ENCODE measurements around the gene FBXO42. TPM values are rescaled to one million over a fixed set of nuclear protein-coding genes. Genes with fewer than 3 reads are reported as not detected.

FBXO42 gene
- total and polyA plus RNA-seq, 2 of the 13 experiments (the other 11 are each of a cell fraction or from before 2014, with no cell fraction given): 7.6 to 17.5 TPM

DNA sequence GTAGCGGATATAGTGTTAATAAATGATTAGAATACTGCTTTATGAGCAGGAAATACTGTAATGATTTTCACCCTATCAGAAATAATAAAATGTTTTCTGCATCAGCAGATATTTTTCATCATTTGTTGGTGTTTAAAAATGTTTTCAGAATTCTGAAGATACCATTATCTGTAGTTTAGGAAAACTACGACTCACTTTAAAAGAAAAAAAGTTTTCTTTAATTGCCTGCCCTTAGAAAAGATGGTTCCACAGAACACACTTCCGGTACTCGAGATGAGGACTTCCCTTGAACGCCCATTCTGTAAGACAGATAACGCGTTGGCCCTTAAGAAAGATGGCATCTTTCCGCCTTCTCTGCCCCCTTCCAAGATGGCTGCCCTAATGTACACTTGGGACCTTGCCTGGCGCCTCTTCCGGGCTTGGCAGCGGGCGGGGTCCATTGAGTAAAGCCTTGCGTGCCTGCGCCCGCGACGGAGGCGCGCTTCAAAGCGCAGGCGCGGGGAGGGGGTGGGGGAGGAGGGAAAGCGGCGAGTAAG lies 14.5 kb upstream of the FBXO42 start, which contains the start of gene SZRD1 (continued):
- TF ChIP-seq SP1 (IDR thresholded peaks at IDR 0.05) (no peak), SP1 (CRISPR knock-in tag; IDR thresholded peaks at IDR 0.05) (peak; percentile 21; the same call in 1 of the 2 replicates), ZNF350 (CRISPR knock-in tag; IDR thresholded peaks at IDR 0.05; ENCODE audit: borderline replicate concordance, low read depth) (no peak; the same call in none of the 2 replicates), ZNF782 (CRISPR knock-in tag; IDR thresholded peaks at IDR 0.05; ENCODE audit: borderline replicate concordance) (no peak), RBFOX2 (IDR thresholded peaks at IDR 0.05; ENCODE audit: low read depth, low read length) (no peak), RBAK (CRISPR knock-in tag; IDR thresholded peaks at IDR 0.05) (no peak), SOX6 (IDR thresholded peaks at IDR 0.05) (no peak), SOX6 (CRISPR knock-in tag; IDR thresholded peaks at IDR 0.05) (peak; percentile 60), NBN (conservative IDR thresholded peaks at IDR 0.05) (no peak), SNRNP70 (IDR thresholded peaks at IDR 0.05; ENCODE audit: low read depth, low read length) (no peak), ARHGAP35 (CRISPR knock-in tag; IDR thresholded peaks at IDR 0.05; ENCODE audit: borderline replicate concordance) (no peak), SRF (IDR thresholded peaks at IDR 0.05; ENCODE audit: low read depth, low read length) (no peak), SKI (IDR thresholded peaks at IDR 0.05; ENCODE audit: partially characterized antibody) (no peak), TGIF2 (CRISPR knock-in tag; IDR thresholded peaks at IDR 0.05) (no peak), REPIN1 (CRISPR knock-in tag; IDR thresholded peaks at IDR 0.05; ENCODE audit: borderline replicate concordance, low read depth) (0 out of 2 replicates have a peak, but pooled peaks have one; percentile 12), JUNB (CRISPR knock-in tag; IDR thresholded peaks at IDR 0.05; ENCODE audit: borderline replicate concordance) (no peak), ZNF567 (CRISPR knock-in tag; IDR thresholded peaks at IDR 0.05; ENCODE audit: borderline replicate concordance) (no peak)
- TF ChIP-seq, protein P1, sequence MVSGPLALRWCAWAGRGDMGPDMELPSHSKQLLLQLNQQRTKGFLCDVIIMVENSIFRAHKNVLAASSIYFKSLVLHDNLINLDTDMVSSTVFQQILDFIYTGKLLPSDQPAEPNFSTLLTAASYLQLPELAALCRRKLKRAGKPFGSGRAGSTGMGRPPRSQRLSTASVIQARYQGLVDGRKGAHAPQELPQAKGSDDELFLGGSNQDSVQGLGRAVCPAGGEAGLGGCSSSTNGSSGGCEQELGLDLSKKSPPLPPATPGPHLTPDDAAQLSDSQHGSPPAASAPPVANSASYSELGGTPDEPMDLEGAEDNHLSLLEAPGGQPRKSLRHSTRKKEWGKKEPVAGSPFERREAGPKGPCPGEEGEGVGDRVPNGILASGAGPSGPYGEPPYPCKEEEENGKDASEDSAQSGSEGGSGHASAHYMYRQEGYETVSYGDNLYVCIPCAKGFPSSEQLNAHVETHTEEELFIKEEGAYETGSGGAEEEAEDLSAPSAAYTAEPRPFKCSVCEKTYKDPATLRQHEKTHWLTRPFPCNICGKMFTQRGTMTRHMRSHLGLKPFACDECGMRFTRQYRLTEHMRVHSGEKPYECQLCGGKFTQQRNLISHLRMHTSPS (CRISPR knock-in tag; IDR thresholded peaks at IDR 0.05; ENCODE audit: low read depth): no peak
- TF ChIP-seq, protein P2, sequence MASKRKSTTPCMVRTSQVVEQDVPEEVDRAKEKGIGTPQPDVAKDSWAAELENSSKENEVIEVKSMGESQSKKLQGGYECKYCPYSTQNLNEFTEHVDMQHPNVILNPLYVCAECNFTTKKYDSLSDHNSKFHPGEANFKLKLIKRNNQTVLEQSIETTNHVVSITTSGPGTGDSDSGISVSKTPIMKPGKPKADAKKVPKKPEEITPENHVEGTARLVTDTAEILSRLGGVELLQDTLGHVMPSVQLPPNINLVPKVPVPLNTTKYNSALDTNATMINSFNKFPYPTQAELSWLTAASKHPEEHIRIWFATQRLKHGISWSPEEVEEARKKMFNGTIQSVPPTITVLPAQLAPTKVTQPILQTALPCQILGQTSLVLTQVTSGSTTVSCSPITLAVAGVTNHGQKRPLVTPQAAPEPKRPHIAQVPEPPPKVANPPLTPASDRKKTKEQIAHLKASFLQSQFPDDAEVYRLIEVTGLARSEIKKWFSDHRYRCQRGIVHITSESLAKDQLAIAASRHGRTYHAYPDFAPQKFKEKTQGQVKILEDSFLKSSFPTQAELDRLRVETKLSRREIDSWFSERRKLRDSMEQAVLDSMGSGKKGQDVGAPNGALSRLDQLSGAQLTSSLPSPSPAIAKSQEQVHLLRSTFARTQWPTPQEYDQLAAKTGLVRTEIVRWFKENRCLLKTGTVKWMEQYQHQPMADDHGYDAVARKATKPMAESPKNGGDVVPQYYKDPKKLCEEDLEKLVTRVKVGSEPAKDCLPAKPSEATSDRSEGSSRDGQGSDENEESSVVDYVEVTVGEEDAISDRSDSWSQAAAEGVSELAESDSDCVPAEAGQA (IDR thresholded peaks at IDR 0.05; ENCODE audit: low read depth): peak; percentile 100
- TF ChIP-seq, protein P2 (CRISPR knock-in tag; IDR thresholded peaks at IDR 0.05; ENCODE audit: borderline replicate concordance): no peak; the same call in 1 of the 2 replicates
- TF ChIP-seq, protein P3, sequence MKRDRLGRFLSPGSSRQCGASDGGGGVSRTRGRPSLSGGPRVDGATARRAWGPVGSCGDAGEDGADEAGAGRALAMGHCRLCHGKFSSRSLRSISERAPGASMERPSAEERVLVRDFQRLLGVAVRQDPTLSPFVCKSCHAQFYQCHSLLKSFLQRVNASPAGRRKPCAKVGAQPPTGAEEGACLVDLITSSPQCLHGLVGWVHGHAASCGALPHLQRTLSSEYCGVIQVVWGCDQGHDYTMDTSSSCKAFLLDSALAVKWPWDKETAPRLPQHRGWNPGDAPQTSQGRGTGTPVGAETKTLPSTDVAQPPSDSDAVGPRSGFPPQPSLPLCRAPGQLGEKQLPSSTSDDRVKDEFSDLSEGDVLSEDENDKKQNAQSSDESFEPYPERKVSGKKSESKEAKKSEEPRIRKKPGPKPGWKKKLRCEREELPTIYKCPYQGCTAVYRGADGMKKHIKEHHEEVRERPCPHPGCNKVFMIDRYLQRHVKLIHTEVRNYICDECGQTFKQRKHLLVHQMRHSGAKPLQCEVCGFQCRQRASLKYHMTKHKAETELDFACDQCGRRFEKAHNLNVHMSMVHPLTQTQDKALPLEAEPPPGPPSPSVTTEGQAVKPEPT (CRISPR knock-in tag; IDR thresholded peaks at IDR 0.05; ENCODE audit: low read depth): no peak
